GM18505 (cell line): ENCODE measurements around the gene DZIP1L.

ENCODE experiments used
- ATAC-seq: cut with Tn5 transposase; IDR thresholded peaks from one replicate; pipeline ENCODE4 v1.9.1; 2021; ENCODE audit not compliant: unreplicated experiment
- POLR2A ChIP-seq: IDR thresholded peaks from 4 replicates; pipeline ENCODE4 v1.6.1; 2011; ENCODE audit warnings: borderline replicate concordance; ENCODE audit not compliant: insufficient read depth, insufficient read length; ENCODE audit errors: extremely low read depth

Gene DZIP1L

DNA sequence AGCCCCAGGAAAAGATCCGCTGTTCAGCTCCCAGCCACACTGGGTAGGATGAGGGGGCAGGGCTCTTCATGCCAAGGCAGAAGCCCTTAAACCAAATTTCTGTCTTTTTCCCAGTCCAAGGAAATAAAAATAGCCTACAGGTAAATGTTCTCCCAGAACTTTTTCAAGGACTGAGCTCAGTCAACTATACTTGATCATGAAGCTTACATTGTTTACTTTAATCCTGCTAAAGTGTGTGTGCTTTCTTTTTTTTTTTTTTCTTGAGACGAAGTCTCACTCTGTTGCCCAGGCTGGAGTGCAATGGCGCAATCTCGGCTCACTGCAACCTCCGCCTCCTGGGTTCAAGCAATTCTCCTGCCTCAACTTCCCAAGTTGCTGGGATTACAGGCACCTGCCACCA lies 87.6 kb downstream of the DZIP1L start:
- no peak for TF ChIP-seq POLR2A
- no peak for ATAC-seq

DNA sequence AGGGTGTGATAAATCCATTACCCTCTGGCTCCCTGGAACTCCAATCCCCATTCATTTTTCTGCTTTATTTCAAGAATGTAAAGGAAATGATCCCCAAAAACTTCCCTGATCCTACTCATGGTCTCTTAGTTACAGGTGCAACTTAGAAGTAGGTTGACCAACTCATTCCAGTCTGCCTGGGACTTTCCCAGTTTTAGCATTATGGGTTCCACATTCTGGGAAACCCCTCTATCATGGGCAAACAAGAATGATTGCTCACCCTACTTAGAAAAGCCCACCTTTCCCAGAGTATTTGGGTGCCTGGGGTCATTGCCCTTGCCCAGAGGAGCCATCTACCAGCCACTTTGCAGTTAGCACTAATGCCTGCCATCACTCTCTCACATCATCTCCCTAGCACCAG lies 89.9 kb downstream of the DZIP1L start:
- no peak for TF ChIP-seq POLR2A
- ATAC-seq = no peak

DNA sequence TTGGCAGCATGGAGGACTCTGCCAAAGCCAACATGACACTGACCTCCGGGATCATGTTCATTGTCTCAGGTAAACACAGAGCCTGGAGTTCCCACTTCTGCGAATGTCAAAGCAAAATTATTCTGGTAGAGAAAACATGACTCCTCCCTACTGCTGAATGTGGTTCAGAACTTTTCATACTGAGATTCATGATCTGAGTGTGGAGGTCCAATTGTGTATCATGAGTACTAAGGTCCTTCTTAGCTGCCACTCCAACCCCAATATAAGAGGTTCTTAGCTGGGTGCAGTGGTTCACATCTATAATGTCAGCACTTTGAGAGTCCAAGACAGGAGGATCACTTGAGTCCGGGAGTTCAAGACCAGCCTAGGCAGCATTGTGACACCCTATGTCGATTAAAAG lies 91.7 kb downstream of the DZIP1L start:
- no peak for TF ChIP-seq POLR2A
- no peak for ATAC-seq

DNA sequence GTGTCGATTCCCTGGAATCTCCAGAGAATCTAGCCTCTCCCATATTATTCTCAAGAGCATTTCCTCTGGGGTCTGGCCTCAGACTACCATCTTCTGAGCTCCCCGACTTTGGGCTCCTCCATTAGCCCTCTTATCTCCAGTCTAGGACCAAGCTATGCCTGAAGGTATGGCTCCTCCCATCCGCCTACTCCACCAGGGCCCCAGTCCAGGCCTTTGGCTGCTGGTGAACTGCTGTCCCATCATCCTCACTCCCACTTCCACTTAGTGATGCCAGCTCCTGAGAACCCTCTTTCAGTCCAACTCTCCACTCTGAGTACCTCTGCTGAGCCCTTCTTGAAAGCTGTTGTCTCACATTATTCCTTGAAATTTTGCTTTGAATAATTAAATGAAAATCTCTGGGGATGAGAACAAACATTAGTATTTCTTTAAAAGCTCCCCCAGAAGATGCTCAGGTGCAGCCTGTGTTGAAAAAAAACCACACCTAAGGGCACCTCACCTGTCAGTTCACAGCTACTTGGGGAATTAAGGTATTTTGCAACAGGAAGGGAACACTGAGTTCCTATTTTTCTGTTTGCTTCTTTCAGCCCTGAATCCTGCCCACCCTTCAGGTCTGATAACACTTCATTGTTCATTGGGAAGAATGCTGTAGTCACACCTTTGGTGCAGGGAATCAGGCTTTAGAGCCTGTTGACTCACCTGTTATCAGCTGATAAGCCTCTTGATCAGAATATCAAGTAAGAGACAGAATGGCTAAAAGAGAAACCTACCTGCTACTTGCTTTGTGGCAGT lies 95.9 kb downstream of the DZIP1L start:
- no peak for ATAC-seq
- TF ChIP-seq POLR2A = no peak

DNA sequence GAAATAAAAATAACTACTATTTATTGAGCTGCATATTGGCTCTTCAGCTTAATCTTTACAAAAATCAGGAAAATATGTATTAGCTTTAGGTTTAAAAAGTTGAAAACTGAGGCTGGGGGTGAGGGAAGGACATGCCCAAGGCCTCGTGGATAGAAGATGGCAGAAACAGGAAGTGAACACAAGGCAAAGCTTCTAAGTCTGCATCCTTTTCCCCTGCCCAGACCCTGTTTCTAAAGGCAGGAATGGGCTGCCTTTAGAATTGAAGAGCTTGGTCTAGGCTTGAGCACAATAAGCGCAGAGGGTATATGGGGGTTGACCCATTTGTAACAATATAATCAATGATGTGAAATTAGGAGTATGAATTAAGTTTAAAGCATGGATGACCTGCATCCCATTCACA lies 99.3 kb downstream of the DZIP1L start:
- no peak for ATAC-seq
- no peak for TF ChIP-seq POLR2A

DNA sequence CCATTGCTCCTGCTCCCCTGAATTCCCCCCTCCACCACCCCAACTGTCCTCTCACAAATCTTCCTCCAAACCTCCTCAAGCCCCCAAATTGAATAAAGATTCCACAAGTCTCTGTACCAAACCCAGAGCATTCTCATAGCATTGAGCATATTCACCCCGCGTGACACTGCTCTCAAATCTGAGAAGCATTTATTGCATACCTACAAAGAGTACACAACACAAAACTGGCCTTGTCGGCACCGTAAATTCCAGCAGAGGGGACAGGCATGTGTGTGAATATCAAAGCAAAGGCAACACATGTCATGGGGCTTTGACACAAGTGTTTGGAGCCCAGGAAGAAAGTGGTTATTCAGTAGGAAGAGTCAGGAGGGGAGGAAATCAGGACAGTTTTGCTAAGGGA lies 102.9 kb downstream of the DZIP1L start:
- no peak for ATAC-seq
- TF ChIP-seq POLR2A = no peak
